ENCODE measurements around the gene JDP2.
"Not testable (repeated sequence)": the region's sequence is repeated elsewhere in the genome, so short reads cannot be mapped to it uniquely, and the experiment has no call there.

Gene JDP2

GRCh38 chr14:75457648-75458165, 29.9 kb downstream of the JDP2 start:
- DNase-seq = no peak

GRCh38 chr14:75458305-75458704, 30.5 kb downstream of the JDP2 start:
- no peak for DNase-seq

- no peak for DNase-seq
Observed at GRCh38 chr14:75459099-75459741, 31.4 kb downstream of the JDP2 start.

- no peak for DNase-seq
Observed at GRCh38 chr14:75459791-75460190, 32.0 kb downstream of the JDP2 start.

GRCh38 chr14:75460394-75460793, 32.6 kb downstream of the JDP2 start:
- no peak for DNase-seq

- DNase-seq = no peak
Observed at GRCh38 chr14:75461303-75461702, 33.5 kb downstream of the JDP2 start.

GRCh38 chr14:75461755-75462349, 34.0 kb downstream of the JDP2 start:
- DNase-seq = no peak

GRCh38 chr14:75464626-75465025, 36.8 kb downstream of the JDP2 start:
- DNase-seq = no peak

GRCh38 chr14:75467763-75468162, 39.9 kb downstream of the JDP2 start:
- DNase-seq = no peak

- DNase-seq = no peak
Observed at GRCh38 chr14:75469164-75469563, 41.3 kb downstream of the JDP2 start.

GRCh38 chr14:75469606-75470237, 41.9 kb downstream of the JDP2 start:
- DNase-seq = no peak

GRCh38 chr14:75470238-75470797, 42.5 kb downstream of the JDP2 start:
- no peak for DNase-seq

- no peak for DNase-seq
Observed at GRCh38 chr14:75471059-75471458, 43.2 kb downstream of the JDP2 start.

- not testable (repeated sequence) for DNase-seq
Observed at GRCh38 chr14:75474127-75474526, 46.3 kb downstream of the JDP2 start.

GRCh38 chr14:75476274-75476995, 48.6 kb downstream of the JDP2 start:
- no peak for DNase-seq

- DNase-seq = no peak
Observed at GRCh38 chr14:75477881-75478280, 50.1 kb downstream of the JDP2 start.

GRCh38 chr14:75479770-75480600, 52.2 kb downstream of the JDP2 start:
- DNase-seq = no peak

- no peak for DNase-seq
Observed at GRCh38 chr14:75482366-75482765, 54.5 kb downstream of the JDP2 start.

GRCh38 chr14:75484711-75485429, 57.0 kb downstream of the JDP2 start:
- peak; percentile 21 for DNase-seq

GRCh38 chr14:75486318-75486717, 58.5 kb downstream of the JDP2 start:
- peak; percentile 11 for DNase-seq

GRCh38 chr14:75487155-75487671, 59.4 kb downstream of the JDP2 start:
- peak; percentile 30 for DNase-seq
